Hematopoietic multipotent progenitor cell treated with erythropoietin and hydrocortisone succinate and interleukin-3 and kit ligand, for 4 days (in vitro differentiated cells): Measurements from ENCODE around the gene TSC22D2.
A peak's percentile ranks its signal among the peaks of the same experiment; 100 is the strongest.
"Not testable (repeated sequence)": the region's sequence is repeated elsewhere in the genome, so short reads cannot be mapped to it uniquely, and the experiment has no call there.

Source experiments
- DNase-seq: peaks from one replicate; pipeline ENCODE4 v3.0.0-alpha.2; 2015

The TSC22D2 gene

GRCh38 chr3:150494411-150494977, 86.4 kb downstream of the TSC22D2 start:
- DNase-seq = no peak

- DNase-seq = peak; percentile 53
Observed at GRCh38 chr3:150495149-150495548, 87.1 kb downstream of the TSC22D2 start.

GRCh38 chr3:150495563-150496168, 87.6 kb downstream of the TSC22D2 start:
- DNase-seq = peak; percentile 82

DNA sequence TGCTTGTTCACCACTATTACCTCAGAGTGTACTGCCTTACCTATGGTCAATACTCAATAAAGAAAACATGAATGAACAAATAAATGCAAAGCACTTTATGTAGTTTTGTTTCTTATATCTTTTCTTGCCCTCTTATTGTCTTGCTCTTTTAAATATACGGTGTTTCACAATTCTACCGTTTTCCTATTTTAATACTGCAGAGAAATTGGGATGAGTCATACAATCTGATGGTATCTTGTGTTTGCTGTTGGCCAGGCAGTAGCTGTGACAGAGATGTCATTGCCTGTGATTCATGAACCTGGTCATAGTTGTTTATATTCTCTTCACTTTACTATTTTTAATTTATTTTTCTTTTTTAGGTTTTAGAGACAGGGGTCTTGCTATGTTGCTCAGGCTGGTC, 89.9 kb downstream of the TSC22D2 start:
- peak; percentile 58 for DNase-seq

DNA sequence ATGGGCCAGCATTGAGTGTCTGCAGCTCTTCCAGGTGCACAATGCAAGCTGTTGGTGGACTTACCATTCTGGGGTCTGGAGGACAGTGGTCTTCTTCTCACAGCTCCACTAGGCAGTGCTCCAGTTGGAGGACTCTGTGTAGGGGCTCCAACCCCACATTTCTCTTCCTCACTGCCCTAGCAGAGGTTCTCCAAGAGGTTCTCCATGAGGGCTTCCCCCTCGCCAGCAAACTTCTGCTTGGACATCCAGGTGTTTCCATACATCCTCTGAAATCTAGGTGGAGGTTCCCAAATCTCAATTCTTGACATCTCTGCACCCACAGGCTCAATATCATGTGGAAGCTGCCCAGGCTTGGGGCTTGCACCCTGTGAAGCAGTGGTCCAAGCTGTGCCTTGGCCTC, 92.9 kb downstream of the TSC22D2 start:
- not testable (repeated sequence) for DNase-seq

- DNase-seq = no peak
Observed at GRCh38 chr3:150503402-150504099, 95.5 kb downstream of the TSC22D2 start.

GRCh38 chr3:150504483-150504882, 96.4 kb downstream of the TSC22D2 start:
- DNase-seq = no peak

DNA sequence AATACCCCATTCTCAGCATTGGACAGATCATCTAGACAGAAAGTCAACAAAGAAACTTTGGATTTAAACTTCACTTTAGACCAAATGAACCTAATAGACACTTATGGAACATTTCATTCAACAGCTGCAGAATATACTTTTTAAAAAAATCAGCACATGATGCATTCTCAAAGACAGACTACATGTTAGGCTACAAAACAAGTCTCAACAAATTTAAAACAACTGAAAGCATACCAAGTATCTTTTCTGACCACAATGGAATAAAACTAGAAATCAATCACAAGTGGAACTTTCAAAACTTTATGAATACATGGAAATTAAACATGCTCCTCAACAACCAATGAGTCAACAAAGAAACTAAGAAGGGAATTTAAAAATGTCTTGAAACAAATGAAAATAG, 100.3 kb downstream of the TSC22D2 start:
- DNase-seq = no peak

DNA sequence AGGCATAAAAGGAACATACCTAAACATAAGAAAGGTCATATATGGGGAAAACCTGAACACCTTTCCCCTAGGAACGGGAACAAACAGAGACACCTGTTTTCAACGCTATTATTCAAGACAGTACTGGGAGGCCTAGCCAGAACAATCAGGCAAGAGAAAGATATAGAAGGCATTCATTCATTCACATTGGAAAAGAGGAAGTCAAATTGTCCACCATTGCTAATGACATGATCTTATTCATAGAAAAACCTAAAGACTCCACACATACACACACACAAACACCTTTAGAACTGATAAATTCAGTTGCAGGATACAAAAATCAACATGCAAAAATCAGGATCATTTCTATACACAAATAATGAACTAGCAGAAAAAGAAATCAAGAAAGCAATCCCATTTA, 101.7 kb downstream of the TSC22D2 start:
- no peak for DNase-seq

- no peak for DNase-seq
Observed at GRCh38 chr3:150511122-150511821, 103.2 kb downstream of the TSC22D2 start.

GRCh38 chr3:150515210-150515609, 107.1 kb downstream of the TSC22D2 start:
- no peak for DNase-seq
